Stimulated activated CD4-positive, alpha-beta T cell treated with anti-CD3 and anti-CD28 coated beads, Interleukin-15, amount 100 ng/mL, for 48 hours (primary cell): ENCODE data around the gene FKBP7.
"Not testable (repeated sequence)": the region's sequence is repeated elsewhere in the genome, so short reads cannot be mapped to it uniquely, and the experiment has no call there.

Experiments
- DNase-seq, 2 donors: peaks; one replicate each; pipeline ENCODE4 v3.0.0-alpha.2; 2020; ENCODE audit warnings: low read depth in 2 of 2

FKBP7 gene

GRCh38 chr2:178478439-178479274 lies at the start of gene FKBP7:
FKBP7 (minus strand) TSS chr2:178478600; CDS start chr2:178478499, 101 bp downstream.
- DNase-seq = peak; percentile 55 to 70

- DNase-seq = no peak
These were observed 49.2 kb upstream of the FKBP7 start for GRCh38 chr2:178527592-178527991.

GRCh38 chr2:178526256-178526655 lies 47.9 kb upstream of the FKBP7 start:
- DNase-seq = no peak

GRCh38 chr2:178525460-178525859 lies 47.1 kb upstream of the FKBP7 start:
- not testable (repeated sequence) for DNase-seq

GRCh38 chr2:178525010-178525409 lies 46.6 kb upstream of the FKBP7 start:
- not testable (repeated sequence) for DNase-seq

GRCh38 chr2:178523596-178524134 lies 45.3 kb upstream of the FKBP7 start:
- no peak for DNase-seq

- DNase-seq = peak; percentile 65 to 83
These were observed 44.7 kb upstream of the FKBP7 start for GRCh38 chr2:178522950-178523595.

- DNase-seq = peak in 1 of 2 donors; percentile 33
These were observed 43.1 kb upstream of the FKBP7 start for GRCh38 chr2:178521304-178522150.

GRCh38 chr2:178517496-178517895 lies 39.1 kb upstream of the FKBP7 start:
- DNase-seq = no peak

- DNase-seq = peak; percentile 41 to 44
These were observed 36.3 kb upstream of the FKBP7 start for GRCh38 chr2:178514664-178515063.

- DNase-seq = no peak
These were observed 35.5 kb upstream of the FKBP7 start for GRCh38 chr2:178513876-178514275.

- DNase-seq = no peak
These were observed 34.1 kb upstream of the FKBP7 start for GRCh38 chr2:178512484-178512883.

- DNase-seq = no peak
These were observed 32.0 kb upstream of the FKBP7 start for GRCh38 chr2:178510384-178510783.

- DNase-seq = no peak
These were observed 30.2 kb upstream of the FKBP7 start for GRCh38 chr2:178508646-178509045.

GRCh38 chr2:178506949-178507348 lies 28.5 kb upstream of the FKBP7 start:
- no peak for DNase-seq

- DNase-seq = no peak
These were observed 28.1 kb upstream of the FKBP7 start for GRCh38 chr2:178506524-178506923.

- DNase-seq = no peak
These were observed 27.7 kb upstream of the FKBP7 start for GRCh38 chr2:178506101-178506500.

GRCh38 chr2:178502751-178503150 lies 24.4 kb upstream of the FKBP7 start:
- no peak for DNase-seq

- DNase-seq = no peak
These were observed 21.2 kb upstream of the FKBP7 start for GRCh38 chr2:178499640-178500039.

- DNase-seq = no peak
These were observed 19.7 kb upstream of the FKBP7 start for GRCh38 chr2:178498137-178498536.

GRCh38 chr2:178496049-178496448 lies 17.6 kb upstream of the FKBP7 start:
- no peak for DNase-seq

- DNase-seq = no peak
These were observed 13.2 kb upstream of the FKBP7 start for GRCh38 chr2:178491612-178492011.
